ENCODE measurements around the gene RSKR.
"Not testable (repeated sequence)": the region's sequence is repeated elsewhere in the genome, so short reads cannot be mapped to it uniquely, and the experiment has no call there.

RSKR gene

DNA sequence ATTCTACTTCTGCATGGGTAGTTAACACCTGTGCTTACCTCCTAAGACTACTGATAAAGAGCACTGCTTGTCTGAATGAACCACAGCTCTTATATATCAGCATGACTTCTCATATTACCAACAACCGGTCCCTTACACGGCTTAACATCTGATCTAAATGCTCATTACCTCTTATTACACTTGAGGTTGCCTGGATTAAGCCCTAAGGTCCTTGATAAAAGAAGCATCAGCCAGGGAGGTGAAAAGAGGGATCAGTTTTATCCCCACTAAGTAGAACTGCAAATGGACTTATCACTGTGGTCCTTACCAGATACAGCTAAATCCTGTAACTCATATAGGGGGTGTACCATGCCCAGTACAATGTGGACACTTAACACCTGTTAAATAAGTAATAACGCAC lies 8.2 kb upstream of the RSKR start:
- DNase-seq: no peak

- DNase-seq: no peak
These were observed 6.0 kb upstream of the RSKR start for GRCh38 chr17:28620010-28620409.

DNA sequence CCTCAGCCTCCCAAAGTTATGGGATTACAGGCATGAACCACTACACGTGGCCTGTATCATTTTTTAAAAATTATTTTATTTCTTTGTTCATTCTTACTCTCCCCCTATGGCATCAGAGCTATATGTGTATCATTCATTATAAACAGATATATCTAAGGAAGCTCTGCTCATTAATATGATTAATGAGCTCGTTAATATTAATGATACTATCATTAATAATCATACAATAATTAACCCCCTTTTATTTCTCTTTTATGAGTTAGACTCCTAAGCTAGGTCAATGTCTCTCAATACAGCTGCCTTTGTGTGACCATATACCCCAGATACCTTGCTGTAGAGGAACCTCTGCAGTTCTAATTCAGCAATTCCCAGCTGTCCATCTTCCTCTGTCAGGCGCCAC lies 4.5 kb upstream of the RSKR start:
- no peak for DNase-seq

DNA sequence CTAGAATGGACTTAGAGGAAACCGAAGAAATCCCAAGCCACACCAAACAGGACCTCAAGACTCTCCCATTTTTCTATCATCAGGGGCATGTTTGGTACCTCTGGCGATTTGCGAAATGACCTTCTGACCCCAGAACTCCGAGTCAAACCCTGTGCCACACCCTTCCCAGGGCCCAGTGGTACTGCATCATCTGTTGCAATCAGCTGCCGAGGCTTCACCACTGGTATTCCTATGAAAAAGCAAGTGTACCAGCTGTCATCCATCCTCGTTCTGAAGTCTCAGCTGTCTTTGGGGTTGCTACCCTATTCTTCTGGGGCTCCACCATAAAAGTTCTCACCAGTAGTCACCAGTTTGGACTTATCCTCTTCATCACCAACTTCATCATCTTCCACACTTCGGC lies 2.3 kb upstream of the RSKR start:
- DNase-seq: no peak

DNA sequence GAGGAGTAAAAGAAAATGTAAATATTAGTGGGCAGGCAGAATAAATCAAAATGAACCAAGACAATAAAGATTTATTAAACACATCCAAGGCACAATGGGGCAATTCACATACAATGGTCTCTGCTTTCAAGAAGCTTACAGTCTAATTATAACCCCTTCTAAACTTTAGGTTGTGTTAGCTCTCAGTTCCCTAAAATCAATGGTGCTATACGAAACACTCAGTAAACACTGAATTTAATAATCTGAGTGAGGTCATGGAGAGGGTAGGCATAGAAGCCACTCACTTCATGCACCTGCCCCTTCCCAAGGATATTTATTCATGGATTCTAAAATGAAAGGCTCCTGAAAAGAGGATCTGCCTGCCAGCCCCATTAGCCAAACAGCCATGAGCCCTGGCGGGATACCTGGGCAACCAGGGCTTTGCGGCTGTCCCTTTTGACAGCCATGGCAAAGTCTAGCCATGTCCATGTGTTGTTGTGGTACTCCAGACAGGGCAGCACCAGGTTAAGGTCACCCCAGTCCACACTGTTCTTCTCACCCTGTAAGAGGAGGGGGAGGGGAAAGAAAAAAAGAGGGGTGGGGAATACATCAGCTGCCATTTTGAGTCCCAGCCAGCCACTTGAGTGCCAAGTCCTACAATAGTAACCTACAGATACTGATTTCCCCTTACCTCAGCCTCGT lies 1.4 kb upstream of the RSKR start:
- no peak for DNase-seq

DNA sequence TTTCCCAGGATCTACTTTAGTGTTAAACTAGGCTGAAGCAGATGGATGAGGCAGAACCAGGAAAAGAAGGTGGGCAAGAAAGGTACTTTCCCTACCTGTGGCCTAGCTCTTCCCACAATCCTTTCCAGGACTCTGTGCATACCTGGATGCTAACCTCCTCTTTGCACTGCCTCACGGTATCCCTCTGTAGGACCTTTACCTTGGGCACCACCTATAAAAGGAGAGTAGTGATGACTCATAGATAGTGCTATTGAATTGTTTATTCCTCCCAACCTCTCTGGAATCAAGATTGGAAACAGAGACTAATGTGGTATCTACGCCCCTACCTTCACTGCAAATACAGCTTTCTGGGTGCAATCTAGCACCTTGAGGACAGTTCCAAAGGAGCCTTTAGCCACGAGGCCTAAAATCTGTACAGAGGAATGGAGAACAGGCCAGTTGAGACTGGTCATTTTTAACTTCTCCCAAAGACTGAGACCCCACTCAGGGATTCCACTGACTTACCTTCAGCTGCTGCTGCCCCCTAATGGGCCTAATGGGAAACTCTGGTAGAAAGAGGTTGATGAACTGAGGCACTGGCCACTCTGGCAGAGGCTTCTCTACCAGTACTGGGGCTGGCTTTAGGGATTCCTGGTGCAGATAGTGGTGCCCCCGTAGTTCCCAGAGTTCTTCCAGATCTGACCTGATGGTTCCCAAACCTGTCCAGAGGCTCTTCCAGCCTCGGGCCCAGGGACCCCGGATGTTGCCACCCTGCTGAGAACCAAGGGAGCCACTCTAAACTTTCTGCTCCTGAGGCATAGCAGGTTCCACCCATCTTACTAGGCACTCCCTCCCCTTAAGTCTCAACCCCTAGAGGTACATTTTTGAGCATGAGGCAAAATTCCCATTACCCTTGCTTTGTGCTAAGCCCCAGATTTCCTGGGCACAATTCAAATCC lies 781 bp downstream of the RSKR start:
- no peak for DNase-seq

GRCh38 chr17:28612531-28612930 lies 1.5 kb downstream of the RSKR start:
- no peak for DNase-seq

- no peak for DNase-seq
These were observed 3.6 kb downstream of the RSKR start for GRCh38 chr17:28610376-28610775.

DNA sequence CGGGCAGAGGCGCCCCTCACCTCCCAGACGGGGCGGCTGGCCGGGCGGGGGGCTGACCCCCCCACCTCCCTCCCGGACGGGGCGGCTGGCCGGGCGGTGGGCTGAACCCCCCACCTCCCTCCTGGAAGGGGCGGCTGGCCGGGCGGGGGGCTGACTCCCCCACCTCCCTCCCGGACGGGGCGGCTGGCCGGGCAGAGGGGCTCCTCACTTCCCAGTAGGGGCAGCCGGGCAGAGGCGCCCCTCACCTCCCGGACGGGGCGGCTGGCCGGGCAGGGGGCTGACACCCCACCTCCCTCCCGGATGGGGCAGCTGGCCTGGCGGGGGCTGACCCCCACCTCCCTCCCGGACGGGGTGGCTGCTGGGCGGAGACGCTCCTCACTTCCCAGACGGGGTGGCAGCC lies 10.0 kb downstream of the RSKR start:
- not testable (repeated sequence) for DNase-seq

- DNase-seq: peak; percentile 22
These were observed 14.4 kb downstream of the RSKR start for GRCh38 chr17:28599311-28600184.

DNA sequence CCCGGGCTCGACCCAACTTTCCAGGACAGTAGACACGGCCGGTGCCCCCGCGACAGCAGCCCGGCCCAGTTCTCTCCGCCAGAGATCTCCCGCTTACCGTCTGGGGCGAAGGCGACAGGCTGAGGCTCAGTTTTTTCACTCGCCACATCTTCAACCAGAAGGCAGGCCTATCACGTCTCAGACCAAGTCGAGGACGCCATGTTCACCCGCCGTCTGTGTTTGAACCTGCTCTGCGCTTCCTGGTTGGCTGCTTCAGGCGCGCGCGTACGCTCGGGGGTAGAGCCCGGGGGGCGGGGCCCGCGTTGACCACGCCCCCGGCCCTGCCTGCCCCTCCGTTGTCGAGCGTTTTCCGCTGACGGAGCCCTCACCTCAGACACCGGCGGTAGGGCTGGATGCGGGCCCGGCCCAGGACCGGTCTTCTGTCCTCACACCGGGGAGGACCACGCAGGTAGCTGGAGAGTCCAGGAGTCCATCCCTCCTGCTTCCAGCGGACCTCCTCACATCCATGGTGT lies 15.1 kb downstream of the RSKR start, which contains the start of gene SPAG5:
Gene SPAG5, minus strand, starts transcription at position 227 of the 512 bp plus-strand sequence. Its CDS starts 79 bp downstream, at position 148.
- peak; percentile 89 for DNase-seq

DNA sequence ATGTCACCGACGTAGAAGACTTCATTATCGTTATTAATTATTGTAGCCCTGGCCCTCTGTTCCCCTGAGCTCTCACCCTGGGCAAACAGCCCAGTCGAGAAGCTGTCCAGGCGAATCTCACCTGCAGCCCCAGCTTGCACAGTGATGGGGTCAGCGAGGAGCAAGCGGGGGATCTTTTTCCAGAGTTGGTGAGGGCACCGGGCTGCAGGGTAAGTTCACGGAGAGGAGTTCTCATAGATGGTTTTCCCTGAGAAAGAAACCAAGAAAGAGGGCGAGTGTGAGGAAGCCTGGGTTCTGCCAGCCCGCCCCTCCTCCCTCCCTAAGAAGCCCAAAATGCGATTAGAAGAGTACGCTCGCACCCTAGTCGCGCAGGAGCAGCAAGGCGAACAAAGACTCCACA lies 15.6 kb downstream of the RSKR start:
- no peak for DNase-seq

DNA sequence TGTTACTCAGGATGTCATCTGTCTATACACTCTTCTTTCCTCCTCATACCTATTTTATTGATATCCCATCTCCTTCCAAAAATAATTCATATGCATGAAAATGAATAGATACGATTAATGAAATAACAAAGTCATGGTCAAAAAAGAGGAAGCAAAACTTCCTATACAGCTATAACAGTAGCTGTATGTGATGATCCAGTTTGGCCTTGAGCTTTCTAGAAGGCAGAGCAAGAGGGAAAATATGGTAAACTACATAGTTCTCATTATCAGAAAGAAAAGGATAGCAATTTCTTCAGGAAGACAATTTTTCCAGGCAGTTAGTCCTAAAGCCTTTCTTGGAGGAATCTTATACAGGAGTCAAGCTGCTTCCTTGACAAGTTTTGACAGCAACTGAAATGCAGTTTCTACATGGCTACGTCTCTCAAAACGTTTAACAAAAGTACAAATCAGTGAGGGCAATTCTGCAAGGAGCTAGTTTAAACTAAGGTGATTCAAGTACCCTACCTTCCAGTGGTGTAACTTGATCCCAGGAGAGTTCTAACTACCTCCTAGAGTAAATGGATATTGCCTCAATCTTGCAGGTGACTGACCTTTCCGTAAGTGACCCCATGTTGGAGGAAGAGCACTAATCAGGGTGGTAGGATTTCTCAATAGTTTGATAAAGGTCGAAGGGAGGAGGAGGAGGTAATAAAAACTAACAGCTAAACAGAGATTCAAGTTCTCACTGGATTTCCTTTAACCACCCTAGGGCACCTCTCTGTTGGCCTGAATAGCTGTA lies 16.2 kb downstream of the RSKR start:
- DNase-seq: no peak

DNA sequence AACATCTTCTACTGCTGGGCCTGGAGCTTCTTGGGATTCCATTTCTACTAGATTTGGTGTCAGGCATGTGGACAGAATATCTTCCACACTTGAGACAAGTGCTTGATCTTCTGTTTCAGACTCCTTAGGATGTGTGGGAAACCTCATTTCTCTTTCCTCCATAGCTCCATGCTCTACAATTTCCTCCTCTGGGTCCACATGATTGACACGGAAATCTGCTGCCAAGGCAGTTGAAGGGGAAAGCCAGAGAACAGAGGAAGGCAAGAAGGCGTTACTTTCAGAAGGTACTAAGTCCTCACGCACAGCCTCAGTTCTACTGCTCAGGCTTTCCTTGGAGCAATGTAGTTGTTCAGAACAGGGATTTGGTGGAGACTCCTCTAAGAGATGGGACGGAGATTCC lies 21.7 kb downstream of the RSKR start:
- no peak for DNase-seq

- no peak for DNase-seq
These were observed 28.1 kb downstream of the RSKR start for GRCh38 chr17:28585851-28586250.

DNA sequence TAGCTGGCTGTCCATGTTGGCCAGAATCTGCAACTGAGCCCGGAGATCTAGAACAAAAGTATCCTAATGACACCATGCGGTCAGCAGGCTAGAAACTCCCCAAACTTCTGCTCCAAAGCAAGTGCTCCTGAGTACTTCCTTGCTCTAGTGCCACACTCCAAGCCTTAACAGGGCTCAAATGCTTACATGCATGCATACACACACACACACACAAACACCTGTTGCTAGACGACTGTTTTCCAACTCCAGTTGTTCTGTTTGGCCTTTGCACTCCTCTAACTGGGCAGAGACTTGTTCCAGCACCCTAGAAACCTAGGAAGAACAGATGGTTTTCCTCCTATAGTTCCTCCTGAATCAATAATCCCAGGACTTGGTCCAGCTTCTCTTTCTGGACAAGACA lies 29.6 kb downstream of the RSKR start:
- no peak for DNase-seq

GRCh38 chr17:28582513-28582912 lies 31.5 kb downstream of the RSKR start:
- DNase-seq: no peak

DNA sequence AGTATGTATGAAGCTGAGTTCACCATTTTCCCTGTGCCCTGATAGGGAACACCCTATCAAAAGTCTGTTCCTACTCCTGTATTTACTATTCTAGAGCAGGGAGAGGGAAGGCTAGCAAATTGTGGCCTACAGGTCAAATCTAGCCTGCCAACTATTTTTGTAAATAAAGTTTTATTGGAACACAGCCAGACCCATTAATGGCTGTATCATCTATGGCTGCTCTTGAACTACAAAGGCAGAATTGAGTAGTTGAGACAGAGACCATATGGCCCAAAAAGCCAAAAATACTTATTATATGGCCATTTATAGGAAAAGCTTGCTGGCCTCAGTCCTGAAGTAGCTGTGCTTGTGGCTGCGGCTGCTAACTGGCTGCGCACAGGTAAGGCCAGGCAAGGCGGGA lies 33.0 kb downstream of the RSKR start:
- no peak for DNase-seq

DNA sequence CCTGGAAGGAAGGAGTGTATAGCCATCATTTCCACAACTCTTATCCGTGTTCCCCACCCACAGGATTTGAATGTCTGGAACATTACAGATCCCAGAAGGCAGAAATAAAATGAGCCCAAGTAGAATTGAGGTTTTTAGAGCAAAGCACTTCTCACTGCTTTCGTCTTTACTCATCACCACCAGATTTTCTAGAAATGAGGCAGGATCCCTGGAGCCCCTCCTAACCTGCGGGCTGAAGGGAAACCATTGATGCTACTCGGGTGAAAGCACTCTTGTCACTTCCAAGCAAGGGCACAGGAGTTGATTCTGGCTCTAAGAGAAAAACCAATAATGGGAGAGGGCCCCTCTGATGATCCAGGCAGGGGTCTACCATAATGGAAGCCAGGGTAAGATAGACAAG lies 34.5 kb downstream of the RSKR start:
- DNase-seq: no peak

GRCh38 chr17:28578246-28579195 lies 35.5 kb downstream of the RSKR start:
- no peak for DNase-seq

DNA sequence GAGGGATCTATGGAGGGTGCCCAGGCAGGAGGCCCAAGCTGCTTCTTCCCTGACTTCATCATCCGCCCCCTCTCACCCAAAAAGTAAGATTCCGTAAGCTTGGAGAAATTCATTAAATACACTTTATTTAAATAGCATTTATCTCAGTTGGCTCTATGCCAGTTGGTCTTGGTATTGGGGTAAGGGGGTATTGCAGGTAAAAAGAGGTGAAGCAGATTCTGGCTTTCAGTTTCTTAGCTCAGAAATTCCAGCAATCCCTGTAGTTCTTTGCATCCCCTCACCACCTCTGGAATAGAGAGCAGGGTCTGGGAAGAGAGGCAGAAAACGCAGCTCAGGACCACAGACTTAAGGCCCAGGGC lies 36.5 kb downstream of the RSKR start:
- DNase-seq: no peak

Data from NK-92 treated with Interleukin-12 subunit alpha and Interleukin-12 subunit beta, amount 100 ng/mL, for 24 hours (cell line).